ENCODE measurements around the gene MACF1. TPM values are rescaled to one million over a fixed set of nuclear protein-coding genes. Genes with fewer than 3 reads are reported as not detected.
"Not testable (repeated sequence)": the region's sequence is repeated elsewhere in the genome, so short reads cannot be mapped to it uniquely, and the experiment has no call there.

The MACF1 gene
- total RNA-seq, 2 donors from 2014 or later, result 107 to 148 TPM

GRCh38 chr1:39501666-39502065, 297.2 kb downstream of the MACF1 start:
- TF ChIP-seq CTCF (IDR thresholded peaks at IDR 0.05), result no peak
- Histone ChIP-seq H3K9me3 (no peaks in the 10 kb centered on the region), H3K27ac (no peak overlapping the region), H3K36me3 (no peaks in the 10 kb centered on the region), H3K27me3 (no peaks in the 10 kb centered on the region), H3K9ac (ENCODE audit: low read depth in 2 of 2, low read length in 2 of 2) (no peak overlapping the region), H3K4me1 (no peaks in the 10 kb centered on the region), H3K4me3 (no peak overlapping the region)
- no peak for DNase-seq
- intact Hi-C loops (cut with DNase I), result no loop called here

DNA sequence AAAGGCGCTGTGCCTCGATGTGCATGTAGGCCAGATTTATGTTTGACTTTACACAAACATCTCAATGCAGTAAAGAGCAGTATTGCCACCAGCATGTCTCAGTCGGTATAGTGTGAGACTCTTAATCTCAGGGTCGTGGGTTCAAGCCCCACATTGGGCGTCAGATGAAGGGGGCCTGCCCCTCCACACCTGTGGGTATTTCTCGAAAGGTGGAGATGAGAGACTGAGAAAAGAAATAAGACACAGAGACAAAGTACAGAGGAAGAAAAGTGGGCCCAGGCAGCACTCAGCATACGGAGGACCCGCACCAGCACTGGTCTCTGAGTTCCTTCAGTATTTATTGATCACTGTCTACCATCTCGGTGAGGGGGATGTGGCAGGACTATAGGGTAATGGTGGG, 299.9 kb downstream of the MACF1 start:
- H3K9me3 ChIP-seq; H3K36me3 ChIP-seq; H3K9ac ChIP-seq (ENCODE audit: low read depth in 2 of 2, low read length in 2 of 2); H3K27ac ChIP-seq; intact Hi-C loops (cut with DNase I); H3K4me3 ChIP-seq; DNase-seq; H3K27me3 ChIP-seq; H3K4me1 ChIP-seq: not testable (repeated sequence)

DNA sequence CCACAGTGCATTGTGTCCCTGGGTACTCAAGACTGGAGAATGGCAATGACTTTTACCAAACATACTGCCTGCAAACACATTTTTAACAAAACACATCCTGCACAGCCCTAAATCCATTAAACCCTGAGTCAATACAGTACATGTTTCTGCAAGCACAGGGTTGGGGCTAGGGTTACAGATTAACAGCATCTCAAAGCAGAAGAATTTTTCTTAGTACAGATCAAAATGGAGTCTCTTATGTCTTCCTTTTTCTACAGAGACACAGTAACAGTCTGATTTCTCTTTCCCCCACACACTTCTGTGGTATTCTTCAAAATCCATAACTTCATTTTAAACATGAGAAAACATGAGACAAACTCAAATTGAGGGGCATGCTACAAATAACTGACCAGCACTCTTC, 300.8 kb downstream of the MACF1 start:
- no peak for TF ChIP-seq CTCF (IDR thresholded peaks at IDR 0.05)
- Histone ChIP-seq H3K4me1 (no peaks in the 10 kb centered on the region), H3K4me3 (no peak overlapping the region), H3K36me3 (no peaks in the 10 kb centered on the region), H3K9me3 (no peaks in the 10 kb centered on the region), H3K27ac (no peak overlapping the region), H3K9ac (ENCODE audit: low read depth in 2 of 2, low read length in 2 of 2) (no peak overlapping the region), H3K27me3 (no peaks in the 10 kb centered on the region)
- DNase-seq, result no peak
- intact Hi-C loops (cut with DNase I), result no loop called here

GRCh38 chr1:39507230-39507928, 302.9 kb downstream of the MACF1 start:
- H3K4me3 ChIP-seq, result no peak overlapping the region
- H3K4me1 ChIP-seq, result no peaks in the 10 kb centered on the region
- intact Hi-C loops (cut with DNase I), result no loop called here
- TF ChIP-seq CTCF (IDR thresholded peaks at IDR 0.05), result no peak
- DNase-seq, result no peak
- H3K9me3 ChIP-seq, result no peaks in the 10 kb centered on the region
- H3K9ac ChIP-seq (ENCODE audit: low read depth in 2 of 2, low read length in 2 of 2), result no peak overlapping the region
- H3K27me3 ChIP-seq, result no peaks in the 10 kb centered on the region
- H3K36me3 ChIP-seq, result no peaks in the 10 kb centered on the region
- H3K27ac ChIP-seq, result no peak overlapping the region

DNA sequence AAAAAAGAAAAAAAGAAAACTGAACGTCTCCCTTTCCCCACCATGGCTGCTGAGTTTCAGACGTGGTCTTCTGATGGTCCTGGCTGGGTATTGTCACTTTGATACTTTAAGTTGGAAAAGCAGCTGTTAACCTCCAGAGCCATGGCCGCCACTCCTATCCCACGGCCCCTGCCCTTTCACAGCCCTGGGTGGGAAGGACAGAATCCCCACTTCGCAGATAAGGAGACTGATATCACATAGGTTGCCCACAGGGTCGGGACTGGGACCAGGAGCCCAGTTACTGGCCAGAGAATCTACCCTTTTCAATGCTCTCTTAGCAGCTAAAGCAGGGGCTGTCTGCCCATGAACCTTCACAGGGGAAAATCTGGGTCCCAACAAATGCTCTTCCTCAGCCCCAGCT, 303.8 kb downstream of the MACF1 start:
- no peak for TF ChIP-seq CTCF (IDR thresholded peaks at IDR 0.05)
- Histone ChIP-seq H3K9ac (ENCODE audit: low read depth in 2 of 2, low read length in 2 of 2) (no peak overlapping the region), H3K36me3 (no peaks in the 10 kb centered on the region), H3K9me3 (no peaks in the 10 kb centered on the region), H3K4me1 (no peaks in the 10 kb centered on the region), H3K27ac (no peak overlapping the region), H3K27me3 (no peaks in the 10 kb centered on the region), H3K4me3 (no peak overlapping the region)
- DNase-seq, result no peak
- intact Hi-C loops (cut with DNase I), result no loop called here

GRCh38 chr1:39508857-39509305, 304.4 kb downstream of the MACF1 start:
- no peak overlapping the region for H3K27ac ChIP-seq
- DNase-seq, result no peak
- no peak for TF ChIP-seq CTCF (IDR thresholded peaks at IDR 0.05)
- intact Hi-C loops (cut with DNase I), result no loop called here
- H3K27me3 ChIP-seq, result no peaks in the 10 kb centered on the region
- no peaks in the 10 kb centered on the region for H3K36me3 ChIP-seq
- H3K4me3 ChIP-seq, result no peak overlapping the region
- H3K9me3 ChIP-seq, result no peaks in the 10 kb centered on the region
- H3K4me1 ChIP-seq, result no peaks in the 10 kb centered on the region
- H3K9ac ChIP-seq (ENCODE audit: low read depth in 2 of 2, low read length in 2 of 2), result no peak overlapping the region

Data from colonic mucosa (tissue), 4 donors.